ENCODE measurements around the gene SMAD3. TPM values are rescaled to one million over a fixed set of nuclear protein-coding genes. Genes with fewer than 3 reads are reported as not detected.

Gene SMAD3
- total RNA-seq, 4 donors from 2014 or later: 25.3 to 54.2 (median 40.0) TPM

DNA sequence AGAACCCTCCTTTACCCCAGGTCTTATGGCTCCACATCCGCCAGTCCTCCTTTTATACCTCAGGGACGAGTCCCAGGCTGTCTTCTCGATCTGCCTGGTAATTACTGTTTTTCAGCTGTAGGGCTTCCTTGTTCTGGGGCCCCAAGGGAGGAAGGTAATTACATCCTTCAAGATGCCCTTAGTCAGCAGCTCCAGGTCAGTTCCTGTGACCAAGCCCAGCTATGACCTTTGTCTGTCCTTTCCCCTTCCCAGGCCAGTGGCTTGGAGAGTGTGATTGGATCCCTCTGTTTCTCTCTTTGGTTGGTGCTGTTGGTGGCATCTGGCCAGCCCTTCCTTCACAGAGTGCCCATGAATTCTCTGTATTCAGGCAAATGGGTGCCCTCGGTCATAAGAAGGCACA, 96.5 kb downstream of the SMAD3 start:
- TF ChIP-seq, protein P1, sequence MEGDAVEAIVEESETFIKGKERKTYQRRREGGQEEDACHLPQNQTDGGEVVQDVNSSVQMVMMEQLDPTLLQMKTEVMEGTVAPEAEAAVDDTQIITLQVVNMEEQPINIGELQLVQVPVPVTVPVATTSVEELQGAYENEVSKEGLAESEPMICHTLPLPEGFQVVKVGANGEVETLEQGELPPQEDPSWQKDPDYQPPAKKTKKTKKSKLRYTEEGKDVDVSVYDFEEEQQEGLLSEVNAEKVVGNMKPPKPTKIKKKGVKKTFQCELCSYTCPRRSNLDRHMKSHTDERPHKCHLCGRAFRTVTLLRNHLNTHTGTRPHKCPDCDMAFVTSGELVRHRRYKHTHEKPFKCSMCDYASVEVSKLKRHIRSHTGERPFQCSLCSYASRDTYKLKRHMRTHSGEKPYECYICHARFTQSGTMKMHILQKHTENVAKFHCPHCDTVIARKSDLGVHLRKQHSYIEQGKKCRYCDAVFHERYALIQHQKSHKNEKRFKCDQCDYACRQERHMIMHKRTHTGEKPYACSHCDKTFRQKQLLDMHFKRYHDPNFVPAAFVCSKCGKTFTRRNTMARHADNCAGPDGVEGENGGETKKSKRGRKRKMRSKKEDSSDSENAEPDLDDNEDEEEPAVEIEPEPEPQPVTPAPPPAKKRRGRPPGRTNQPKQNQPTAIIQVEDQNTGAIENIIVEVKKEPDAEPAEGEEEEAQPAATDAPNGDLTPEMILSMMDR (IDR thresholded peaks at IDR 0.05; ENCODE audit: low read depth): no peak

DNA sequence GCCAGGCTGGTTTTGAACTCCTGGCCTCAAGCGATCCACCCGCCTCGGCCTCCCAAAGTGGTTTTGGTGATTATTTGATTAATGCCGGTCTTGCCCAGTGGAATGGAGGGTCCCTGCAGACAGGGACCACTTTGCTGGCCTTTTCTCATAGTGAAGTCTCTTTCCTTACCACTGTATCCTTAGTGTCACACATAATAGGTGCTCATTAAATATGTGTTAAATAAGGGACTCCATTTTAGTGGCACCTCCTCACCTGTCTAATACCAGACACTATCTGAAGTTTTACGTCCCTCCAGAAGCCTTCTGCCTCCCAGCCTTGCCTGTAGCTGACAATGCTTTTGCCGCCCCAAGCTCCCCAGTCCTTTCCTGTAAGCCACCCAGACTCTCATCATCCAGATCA, 97.8 kb downstream of the SMAD3 start:
- TF ChIP-seq, protein P1 (IDR thresholded peaks at IDR 0.05; ENCODE audit: low read depth): no peak

DNA sequence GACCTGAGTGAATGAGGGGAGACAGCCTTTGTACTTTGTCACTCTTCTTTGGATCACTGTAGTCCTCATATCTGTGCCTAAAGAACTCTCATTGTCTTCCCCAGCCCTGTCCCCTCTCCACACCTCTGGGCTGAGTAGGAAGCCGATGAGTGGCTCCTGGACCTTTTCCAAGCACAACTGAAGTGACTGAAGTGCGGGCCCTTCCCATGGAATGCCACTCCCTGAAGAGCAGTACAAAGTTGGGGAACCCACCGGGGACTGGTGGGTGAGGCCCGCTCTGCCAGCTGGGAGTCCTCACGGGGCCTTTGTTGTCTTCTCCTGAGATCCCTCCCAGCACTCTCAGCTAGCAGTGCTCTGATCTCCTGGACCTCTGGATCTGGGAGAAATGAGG, 99.0 kb downstream of the SMAD3 start:
- TF ChIP-seq, protein P1 (IDR thresholded peaks at IDR 0.05; ENCODE audit: low read depth): no peak

DNA sequence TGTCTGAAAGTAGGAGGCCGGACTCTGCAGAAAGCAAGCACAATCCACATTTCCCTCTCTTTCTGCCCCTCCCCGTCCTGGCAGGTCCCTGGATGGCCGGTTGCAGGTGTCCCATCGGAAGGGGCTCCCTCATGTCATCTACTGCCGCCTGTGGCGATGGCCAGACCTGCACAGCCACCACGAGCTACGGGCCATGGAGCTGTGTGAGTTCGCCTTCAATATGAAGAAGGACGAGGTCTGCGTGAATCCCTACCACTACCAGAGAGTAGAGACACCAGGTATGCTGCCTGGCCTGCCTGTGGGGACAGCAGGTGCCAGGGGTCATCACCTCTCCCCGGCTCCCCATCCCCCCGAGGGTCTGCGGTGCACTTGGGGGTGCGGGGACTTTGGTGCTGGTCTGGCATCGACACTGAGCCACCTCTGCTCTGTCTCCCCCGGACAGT, 99.4 kb downstream of the SMAD3 start:
- TF ChIP-seq, protein P1 (IDR thresholded peaks at IDR 0.05; ENCODE audit: low read depth): no peak

DNA sequence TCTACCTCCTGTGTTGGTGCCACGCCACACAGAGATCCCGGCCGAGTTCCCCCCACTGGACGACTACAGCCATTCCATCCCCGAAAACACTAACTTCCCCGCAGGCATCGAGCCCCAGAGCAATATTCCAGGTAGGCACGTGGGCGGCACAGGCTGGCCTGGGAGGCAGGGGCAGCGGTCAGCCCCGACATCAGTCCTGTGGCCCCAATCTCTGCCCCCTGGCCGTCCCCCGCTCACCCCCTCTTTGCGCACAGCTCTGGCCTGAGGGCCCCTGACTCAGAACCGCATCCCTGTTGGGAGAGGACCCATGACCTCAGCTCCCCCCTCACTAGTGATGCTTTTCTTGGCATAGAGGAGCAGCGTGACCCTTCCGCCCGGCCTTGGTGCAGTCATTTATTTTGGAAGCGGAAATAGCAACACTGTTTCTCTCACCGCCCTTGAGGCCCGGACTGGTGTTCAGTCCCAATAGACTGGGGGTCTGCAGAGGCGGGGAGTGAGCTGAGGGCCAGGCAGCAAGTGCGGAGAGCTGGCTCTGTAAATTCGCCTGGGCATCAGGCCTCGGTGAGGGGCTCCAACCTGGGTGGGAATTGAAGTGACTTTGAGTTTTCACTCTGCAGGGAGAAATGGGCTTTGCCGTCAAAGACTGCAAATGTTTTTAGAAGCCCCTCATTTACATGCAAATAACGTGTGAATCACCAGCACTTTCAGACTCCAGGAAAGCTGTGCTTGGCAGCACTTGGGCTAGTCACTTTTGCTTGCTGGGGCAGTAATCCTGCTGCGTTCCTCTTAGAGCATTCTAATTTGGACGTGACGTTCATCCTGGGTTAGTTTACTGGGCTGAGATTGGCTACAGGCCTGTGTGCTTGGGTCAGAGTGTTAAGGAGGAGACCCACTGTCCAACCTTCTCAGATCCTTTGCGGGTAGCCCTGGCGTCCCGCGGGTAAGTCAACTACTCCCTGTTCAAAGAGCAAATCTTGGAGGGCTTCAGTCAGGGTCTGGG, 100.2 kb downstream of the SMAD3 start:
- TF ChIP-seq, protein P1 (IDR thresholded peaks at IDR 0.05; ENCODE audit: low read depth): no peak

DNA sequence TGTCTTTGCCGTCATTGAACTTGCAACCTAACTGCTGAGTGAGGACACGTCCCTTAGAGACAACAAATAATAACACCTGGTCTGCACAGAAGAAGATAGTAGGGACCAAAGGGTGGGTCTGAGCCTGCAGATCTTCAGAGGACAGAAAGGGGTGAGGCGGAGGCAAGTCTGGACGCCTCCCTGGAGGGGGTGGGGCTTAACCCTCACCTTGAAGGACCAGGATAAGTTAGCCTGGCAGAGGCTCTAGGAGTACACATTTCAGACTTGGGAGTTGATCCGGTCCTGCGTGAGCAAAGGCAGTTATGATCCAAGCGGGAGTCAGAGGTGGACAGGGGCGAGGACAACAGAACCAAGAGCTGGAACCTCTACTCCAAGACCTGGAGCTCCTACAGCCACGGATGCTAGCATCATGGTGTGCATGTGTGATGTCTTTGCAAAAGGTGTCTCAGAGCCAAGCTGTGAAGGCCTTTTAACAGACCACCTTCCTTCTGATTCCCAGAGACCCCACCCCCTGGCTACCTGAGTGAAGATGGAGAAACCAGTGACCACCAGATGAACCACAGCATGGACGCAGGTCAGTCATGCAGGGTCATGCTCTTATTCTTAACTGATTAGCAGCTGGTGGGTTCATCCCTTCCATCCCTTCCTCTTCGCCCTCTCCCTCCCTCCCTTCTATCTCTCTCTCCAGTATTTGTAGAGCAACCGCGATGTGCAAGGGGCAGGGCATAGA, 101.0 kb downstream of the SMAD3 start:
- TF ChIP-seq, protein P1 (IDR thresholded peaks at IDR 0.05; ENCODE audit: low read depth): no peak

- TF ChIP-seq, protein P1 (IDR thresholded peaks at IDR 0.05; ENCODE audit: low read depth): no peak
Measured at GRCh38 chr15:67167091-67167490, 101.7 kb downstream of the SMAD3 start.

All from subcutaneous adipose tissue (tissue), 4 donors.